Adipose tissue (tissue), 3 donors: ENCODE results near the gene KRT79. TPM values are rescaled to one million over a fixed set of nuclear protein-coding genes. Genes with fewer than 3 reads are reported as not detected.
"Not testable (repeated sequence)": the region's sequence is repeated elsewhere in the genome, so short reads cannot be mapped to it uniquely, and the experiment has no call there.

ENCODE experiments used
- H3K27ac ChIP-seq: one replicate; pipeline ENCODE4 v1.5.1; 2013; ENCODE audit warnings: low read depth, low read length
- WGBS, 3 donors: extraction: QIAGEN DNeasy Blood & Tissue Kit; methylation state at CpG; one replicate each; pipeline ENCODE4 v1.1.7; 2013; 5-methylcytosine and 5-hydroxymethylcytosine counted together
- polyA plus RNA-seq, 3 donors: library from polyadenylated mRNA; stranded (reverse); fragments of 200-250 nt; gene quantifications; one replicate each; pipeline ENCODE4 v1.2.3, GENCODE V29; 2013
- donor health status: healthy with polysubstance abuse.
- donor health status: Bipolar disorder and iron deficiency.
- donor health status: healthy.

The KRT79 gene
- polyA plus RNA-seq, 3 donors = 0.26 to 6.1 (median 1.0) TPM

DNA sequence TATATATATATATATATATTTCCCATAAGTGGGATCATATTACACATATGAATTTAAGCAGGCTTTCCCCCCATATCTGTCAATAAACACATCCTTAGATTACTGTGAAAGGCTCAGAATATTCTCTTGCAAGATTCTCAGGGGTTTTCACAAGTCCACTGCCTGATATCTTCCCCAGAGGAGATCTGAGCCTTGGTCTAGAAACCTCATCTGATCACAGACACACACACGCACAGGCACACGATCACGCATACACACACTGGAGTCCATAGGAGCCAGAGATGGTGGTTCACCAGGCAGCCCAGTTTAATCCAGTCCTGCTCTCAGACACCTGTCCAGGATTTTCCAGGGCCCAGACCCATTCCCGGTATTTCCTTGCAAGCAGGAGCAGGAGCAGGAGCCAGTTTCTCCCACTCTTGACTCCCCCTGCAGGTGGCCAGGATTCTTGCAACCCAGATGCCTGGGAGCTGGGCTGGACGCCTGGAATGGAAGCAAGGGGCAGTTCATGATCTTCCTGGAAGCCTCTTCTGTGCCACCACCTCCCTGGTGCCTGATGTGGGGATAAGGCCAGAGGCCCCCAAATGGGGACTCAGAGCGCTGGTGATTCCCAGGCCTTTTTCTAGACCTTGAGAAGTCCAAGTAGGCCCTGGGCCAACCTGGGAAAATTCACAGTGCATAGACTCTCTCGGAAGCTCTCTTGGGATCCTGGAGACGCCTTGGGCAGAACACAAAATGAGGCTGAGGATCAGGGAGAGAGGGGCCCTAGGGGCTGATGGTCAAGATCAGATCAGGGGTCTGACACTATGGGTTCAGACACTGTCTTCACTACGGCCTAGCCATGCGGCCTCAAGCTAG is 31.2 kb upstream of the KRT79 start:
- WGBS, 3 donors = 50 to 64% (median 57%) methylated on average over 10 of the region's 10 CpGs
- no peak overlapping the region for H3K27ac ChIP-seq

DNA sequence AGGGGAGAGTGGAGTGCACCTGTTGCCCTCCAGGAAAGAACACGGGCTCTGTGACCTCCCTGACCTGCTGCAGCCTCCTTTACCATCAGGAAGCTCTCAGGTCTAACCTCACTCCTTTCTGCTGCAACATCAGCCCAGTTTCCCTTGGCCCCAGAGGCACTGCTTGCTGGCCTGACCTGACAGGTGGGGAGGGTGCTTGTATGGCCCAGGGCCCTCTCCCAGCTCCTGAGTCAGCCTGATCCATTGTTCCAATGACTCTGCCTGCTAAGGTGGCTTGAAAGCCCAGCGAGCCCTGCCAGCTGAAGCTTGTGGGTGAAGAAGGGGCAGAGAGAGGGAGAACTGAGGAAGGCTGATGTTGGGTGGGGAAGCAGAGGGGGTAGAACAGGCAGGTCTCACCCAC is 27.9 kb upstream of the KRT79 start:
- H3K27ac ChIP-seq = no peak overlapping the region
- 66 to 79% (median 73%) methylated on average over 2 of the region's 2 CpGs for WGBS, 3 donors

DNA sequence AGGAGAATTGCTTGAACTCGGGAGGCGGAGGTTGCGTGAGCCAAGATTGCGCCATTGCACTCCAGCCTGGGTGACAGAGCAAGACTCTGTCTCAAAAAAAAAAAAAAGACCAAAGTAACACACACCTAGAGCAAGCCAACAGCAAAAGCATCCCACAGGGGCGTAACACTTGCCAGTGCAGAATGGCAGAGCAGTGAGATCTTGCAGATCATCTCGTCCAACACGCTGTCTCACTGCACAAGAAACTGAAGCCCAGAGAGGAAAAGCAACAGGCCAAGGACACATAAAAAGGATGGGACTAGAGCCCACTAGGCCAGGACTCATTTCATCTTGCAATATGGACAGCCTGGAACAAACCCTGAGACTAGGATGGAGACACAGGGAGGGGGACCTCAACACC is 27.4 kb upstream of the KRT79 start:
- H3K27ac ChIP-seq = no peak overlapping the region
- 83 to 92% (median 84%) methylated on average over 7 of the region's 7 CpGs for WGBS, 3 donors

DNA sequence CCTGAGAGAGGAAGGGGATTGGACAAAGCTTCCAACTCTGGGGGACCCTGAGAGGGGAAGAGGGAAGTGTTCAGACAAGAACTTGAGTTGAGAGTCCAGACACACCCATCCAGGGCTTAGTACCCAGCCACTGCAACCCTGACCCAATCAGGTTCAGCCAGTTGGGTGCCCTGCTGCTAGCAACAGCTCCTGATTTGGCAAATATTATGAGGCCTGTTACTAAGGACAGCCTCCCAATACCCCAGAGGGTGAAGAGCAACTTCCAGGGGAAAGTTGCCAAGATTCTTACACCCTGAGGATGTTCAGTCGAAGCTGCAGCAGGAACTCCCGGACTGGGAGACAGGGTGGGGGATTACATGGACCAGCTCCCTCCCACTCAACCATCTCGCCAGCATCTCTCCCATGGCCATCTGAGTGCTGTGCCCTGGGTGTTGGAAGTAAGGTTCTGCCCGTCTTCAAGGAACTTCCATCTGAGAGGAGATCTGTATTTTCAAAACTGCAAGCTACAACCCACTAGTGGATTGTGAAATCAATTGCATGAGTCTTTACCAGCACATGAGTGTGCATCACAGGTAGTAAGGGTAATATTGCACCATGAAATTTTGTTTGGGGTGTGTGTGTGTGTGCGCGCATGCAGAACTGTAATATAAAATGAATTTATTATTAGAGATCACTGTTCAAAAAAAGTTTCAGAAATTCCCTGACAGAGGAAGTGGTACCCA is 26.2 kb upstream of the KRT79 start:
- no peak overlapping the region for H3K27ac ChIP-seq
- WGBS, 3 donors = 61 to 76% (median 70%) methylated on average over 6 of the region's 6 CpGs

DNA sequence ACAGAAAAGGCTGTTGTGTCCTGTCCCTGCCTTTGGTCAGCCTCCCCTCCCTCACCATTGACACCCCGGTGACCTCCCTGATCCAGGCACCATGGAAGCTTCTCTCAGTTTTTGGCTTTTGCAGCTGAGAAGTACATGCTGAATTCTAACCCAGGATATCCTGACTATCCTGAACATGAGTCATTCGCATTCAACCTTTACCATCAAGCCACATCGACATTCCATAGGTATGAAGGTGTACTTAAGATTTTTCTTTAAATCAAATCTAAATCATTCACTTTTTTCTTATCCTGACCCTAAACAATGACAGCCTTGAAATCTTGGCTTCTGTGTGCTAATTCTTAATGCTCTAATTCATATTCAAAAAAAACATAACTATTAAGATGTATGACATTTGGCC is 23.4 kb upstream of the KRT79 start:
- no peak overlapping the region for H3K27ac ChIP-seq
- 86 to 93% (median 87%) methylated on average over 3 of the region's 3 CpGs for WGBS, 3 donors

DNA sequence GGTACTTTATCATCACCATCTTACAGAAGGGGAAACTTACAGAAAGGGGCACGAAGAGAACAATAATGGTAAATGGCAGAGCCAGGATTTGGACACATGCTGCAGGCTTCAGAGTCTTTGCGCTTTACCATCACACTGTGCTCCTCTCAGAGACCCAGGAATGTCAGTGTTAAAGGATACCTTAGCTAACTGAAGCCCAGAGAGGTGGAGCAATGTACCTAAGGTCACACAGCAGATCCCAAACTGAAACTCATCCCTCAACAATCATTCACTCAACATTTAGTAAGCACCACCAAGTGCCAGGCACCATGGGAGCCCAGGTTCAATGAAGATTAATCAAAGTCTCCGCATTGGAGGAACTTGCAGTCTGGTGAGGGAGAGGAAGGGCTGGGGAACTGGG is 22.7 kb upstream of the KRT79 start:
- 83 to 95% (median 86%) methylated on average over 3 of the region's 3 CpGs for WGBS, 3 donors
- H3K27ac ChIP-seq = no peak overlapping the region

DNA sequence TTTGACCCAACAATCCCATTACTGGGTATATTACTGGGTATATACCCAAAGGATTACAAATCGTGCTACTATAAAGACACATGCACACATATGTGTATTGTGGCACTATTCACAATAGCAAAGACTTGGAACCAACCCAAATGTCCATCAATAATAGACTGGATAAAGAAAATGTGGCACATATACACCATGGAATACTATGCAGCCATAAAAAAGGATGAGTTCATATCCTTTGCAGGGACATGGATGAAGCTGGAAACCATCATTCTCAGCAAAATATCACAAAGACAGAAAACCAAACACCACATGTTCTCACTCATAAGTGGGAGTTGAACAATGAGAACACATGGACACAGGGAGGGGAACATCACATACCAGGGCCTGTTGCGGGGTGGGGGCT is 22.0 kb upstream of the KRT79 start:
- H3K27ac ChIP-seq = not testable (repeated sequence)
- 92 to 94% (median 94%) methylated on average over 2 of the region's 2 CpGs for WGBS, 3 donors

DNA sequence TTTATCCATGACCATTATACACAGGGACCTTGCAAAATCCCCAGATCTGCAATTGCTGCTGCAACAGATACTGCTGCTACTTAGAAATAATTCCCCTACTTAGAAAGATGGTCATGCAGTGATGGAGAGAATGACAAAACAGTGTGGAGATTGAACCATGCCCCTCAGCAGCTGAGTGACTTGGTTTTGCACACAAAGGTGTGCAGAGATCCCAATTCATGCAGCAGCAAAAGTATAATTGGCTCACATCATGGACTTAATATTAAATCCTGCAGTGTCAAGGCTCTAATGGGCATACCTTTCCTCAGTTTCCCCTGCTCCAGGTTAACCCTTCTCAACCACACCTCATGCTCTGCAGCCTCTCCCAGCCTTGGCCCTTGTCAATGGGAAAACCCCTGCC is 17.7 kb upstream of the KRT79 start:
- H3K27ac ChIP-seq = no peak overlapping the region

DNA sequence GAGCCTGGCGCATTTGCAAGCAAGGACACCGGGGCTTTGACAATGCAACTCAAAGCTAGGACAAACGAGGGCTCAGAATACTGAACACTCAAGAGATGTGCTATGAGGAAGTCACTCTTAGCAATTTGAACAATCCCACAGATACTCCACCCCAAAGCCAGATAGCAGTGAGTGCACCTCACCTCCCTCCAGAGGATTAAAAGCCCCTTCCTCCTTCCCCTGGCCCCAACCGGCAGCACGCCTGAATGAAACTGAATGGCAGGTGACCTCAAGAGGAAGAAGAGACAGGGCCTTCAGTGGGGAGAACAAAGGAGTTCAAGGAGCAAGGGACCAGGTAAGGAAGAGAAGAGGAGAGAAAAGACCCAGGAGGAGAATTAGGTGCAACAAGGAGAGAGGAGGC is 16.6 kb upstream of the KRT79 start:
- H3K27ac ChIP-seq = no peak overlapping the region
- WGBS, 3 donors = 69 to 85% (median 73%) methylated on average over 5 of the region's 5 CpGs

DNA sequence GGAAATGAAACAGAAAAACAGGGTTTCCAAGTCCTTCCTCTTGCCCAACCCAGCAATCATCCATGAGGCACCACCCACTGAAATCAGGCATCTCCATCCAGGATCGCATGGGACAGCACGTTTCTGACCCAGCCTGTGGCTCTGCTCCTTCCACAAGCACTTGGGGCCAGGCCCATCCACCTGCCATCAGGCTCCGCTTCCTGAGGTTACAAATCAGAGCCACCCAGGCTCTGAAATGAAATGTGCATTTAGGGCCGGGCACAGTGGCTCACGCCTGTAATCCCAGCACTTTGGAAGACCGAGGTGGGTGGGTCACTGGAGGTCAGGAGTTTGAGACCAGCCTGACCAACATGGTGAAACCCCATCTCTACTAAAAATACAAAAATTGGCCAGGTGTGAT is 15.4 kb upstream of the KRT79 start:
- 85 to 87% (median 87%) methylated on average over 6 of the region's 6 CpGs for WGBS, 3 donors
- no peak overlapping the region for H3K27ac ChIP-seq

DNA sequence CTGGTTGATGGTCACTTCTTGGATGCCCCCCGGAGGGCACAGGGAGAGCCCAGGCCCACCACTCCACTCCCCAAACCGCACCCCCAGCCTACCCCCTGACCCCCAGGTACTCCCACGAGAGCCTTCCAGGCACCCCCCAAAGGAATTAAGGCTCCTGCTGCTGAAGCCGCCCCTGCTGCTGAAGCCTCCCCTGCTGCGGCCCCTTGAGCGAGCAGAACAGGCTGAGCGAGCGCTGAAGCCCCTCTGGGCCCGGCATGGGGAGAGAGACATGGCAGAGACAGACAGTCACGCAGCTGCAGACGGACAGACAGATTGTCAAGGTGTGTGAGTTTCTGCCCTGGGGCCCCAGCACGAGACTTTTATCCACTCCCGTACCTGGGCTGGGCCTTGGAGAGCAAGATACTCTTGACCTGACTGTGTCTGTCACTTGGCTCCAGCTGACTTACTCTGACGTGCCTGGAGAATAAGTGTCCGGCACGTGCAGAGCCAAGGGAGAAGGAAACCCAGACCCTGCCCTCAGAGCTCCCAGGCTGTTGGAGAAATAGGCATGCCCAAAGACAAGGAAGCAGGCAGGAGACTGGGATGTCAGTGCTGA is 14.6 kb upstream of the KRT79 start, which contains the start of gene KRT78:
Gene KRT78 (minus strand): TSS at position 334 of the 595 bp plus-strand sequence. CDS start 64 bp downstream, at position 270.
- no peak within 1 kb of the TSS for H3K27ac ChIP-seq
- 75 to 88% (median 83%) methylated on average over 15 to 16 of the region's 16 CpGs for WGBS, 3 donors

DNA sequence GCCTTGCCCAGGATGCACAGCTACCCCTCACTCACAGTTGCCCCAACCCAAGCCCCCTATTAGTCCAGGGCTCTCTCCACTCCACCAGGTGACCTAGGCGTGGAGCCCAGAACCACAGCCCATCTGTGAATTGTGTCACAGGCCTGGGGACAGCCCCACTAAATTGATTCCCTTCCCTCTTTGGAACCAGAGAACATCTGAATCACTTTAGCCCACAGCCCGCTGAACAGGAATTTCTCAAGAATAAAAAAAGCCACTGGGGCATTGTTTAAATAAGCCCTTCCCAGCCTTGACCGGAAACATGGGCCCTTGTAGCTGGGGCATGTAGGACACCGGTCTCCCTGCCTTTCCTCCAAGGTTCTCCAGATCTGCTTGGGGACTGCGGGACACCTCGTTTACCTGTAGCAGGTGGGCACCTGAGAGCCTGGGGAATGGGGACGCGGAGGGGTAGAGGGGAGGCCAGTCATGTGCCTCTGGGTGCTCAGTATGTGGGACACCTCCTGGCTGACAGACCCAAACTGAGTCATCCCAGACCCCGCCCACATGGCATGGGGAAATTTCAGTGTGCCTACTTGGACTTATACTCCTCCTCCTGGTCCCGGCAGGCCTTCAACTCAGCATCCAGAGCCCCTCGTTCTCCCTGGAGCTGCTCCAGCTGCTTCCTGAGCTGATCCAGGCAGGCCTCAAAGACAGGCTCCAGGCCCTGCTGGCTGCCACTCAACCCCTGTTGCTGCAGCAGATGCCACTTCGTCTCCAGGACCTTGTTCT is 13.4 kb upstream of the KRT79 start:
- H3K27ac ChIP-seq = no peak overlapping the region
- 77 to 87% (median 81%) methylated on average over 12 of the region's 12 CpGs for WGBS, 3 donors

DNA sequence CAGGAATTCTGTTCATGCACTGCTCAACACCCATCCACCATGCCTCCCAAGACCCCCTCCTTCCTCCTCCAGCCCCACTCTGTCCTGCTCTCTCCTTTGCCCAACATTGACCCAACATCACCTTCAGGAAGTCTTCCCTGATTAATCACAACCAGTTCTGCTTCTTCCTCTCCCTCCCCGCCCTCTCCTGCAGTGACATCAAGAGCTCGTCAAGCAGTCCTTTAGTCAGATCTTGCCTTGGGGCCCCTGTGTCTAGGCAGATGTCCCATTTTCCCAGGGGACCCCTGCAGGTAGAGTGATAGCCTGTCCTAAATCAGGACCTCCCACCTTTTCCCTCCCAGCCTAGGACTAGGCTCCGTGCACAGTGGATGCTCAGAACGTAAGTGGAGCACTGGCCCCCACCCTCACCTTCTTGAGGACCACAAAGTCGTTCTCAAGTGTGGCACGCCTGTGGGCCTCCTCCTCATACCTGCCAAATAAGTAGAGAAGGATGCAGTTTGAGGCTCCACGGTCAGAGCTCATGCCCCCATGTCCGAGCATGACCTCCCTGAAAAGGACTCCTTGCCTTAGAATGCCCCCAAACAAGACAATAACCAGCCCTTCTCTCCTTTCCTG is 12.4 kb upstream of the KRT79 start:
- 78 to 82% (median 82%) methylated on average over 8 of the region's 8 CpGs for WGBS, 3 donors
- H3K27ac ChIP-seq = no peak overlapping the region

DNA sequence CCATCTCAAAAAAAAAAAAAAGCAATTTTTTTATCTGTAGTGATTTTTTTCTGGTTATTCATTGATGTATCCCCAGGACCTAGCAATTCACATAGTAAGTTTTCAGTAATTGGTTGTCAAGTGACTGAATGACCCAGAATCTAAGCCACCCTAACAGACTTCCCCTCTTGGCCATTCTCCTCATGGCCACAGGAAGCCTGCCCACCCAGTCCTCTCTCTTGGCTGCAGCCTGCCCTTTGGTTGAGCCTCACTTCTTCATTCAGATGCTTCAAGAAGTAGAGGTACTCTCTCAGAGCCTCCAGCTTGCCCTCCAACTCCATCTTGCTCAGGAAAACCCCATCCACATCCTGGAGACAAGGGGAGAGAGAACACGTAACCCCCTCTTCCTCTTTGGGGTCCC is 11.8 kb upstream of the KRT79 start:
- WGBS, 3 donors = 50 to 100% (median 77%) methylated on average over 1 of the region's 1 CpG
- H3K27ac ChIP-seq = no peak overlapping the region

DNA sequence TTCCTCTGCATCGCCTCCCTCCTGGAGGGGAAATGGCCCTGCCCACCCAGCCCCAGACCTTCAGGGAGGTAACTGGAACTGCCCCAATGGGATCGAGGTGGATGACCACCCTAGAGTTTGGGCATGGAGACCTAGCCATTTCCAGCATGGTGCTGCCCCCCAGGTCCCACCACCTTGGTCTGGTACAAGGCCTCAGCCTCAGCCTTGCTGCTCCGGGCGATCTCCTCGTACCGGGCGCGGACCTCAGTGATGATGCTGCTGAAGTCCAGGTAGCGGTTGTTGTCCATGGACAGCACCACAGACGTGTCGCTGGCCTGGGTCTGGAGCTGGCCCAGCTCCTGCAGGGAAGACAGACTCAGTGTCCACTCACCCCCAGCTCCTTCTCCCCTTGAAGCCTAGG is 10.3 kb upstream of the KRT79 start:
- no peak overlapping the region for H3K27ac ChIP-seq
- 89 to 96% (median 93%) methylated on average over 11 of the region's 11 CpGs for WGBS, 3 donors

DNA sequence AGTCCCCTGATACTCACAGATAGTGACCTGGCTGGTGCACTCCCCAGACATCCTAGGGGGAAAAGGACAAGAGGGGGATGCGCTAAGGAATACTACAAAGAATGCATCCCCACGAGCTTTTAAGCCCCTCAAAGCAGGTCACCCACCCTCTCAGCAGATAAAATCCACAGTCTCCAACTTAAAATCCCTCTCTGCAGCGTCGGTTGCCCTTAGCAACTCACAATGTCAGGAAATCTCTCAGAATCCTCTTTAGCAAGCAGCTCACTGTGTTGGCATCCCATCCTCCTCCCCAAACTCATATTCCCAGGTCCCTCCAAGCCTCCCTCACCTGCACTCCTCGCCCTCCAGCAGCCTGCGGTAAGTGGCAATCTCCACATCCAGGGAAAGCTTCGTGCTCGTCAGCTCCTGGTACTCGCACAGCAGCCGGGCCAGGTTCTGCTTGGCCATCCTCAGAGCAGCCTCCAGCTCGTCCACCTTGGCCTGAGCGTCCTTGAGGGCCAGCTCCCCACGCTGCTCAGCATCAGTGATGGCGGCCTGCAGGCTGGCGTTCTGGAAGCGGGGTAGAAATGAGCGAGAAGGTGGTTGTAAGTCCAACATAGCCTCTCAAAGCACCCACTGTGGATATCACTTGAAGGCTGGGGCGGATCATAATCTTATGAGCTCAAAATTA is 5.5 kb upstream of the KRT79 start:
- WGBS, 3 donors = 73 to 84% (median 80%) methylated on average over 18 of the region's 18 CpGs
- H3K27ac ChIP-seq = no peak overlapping the region

DNA sequence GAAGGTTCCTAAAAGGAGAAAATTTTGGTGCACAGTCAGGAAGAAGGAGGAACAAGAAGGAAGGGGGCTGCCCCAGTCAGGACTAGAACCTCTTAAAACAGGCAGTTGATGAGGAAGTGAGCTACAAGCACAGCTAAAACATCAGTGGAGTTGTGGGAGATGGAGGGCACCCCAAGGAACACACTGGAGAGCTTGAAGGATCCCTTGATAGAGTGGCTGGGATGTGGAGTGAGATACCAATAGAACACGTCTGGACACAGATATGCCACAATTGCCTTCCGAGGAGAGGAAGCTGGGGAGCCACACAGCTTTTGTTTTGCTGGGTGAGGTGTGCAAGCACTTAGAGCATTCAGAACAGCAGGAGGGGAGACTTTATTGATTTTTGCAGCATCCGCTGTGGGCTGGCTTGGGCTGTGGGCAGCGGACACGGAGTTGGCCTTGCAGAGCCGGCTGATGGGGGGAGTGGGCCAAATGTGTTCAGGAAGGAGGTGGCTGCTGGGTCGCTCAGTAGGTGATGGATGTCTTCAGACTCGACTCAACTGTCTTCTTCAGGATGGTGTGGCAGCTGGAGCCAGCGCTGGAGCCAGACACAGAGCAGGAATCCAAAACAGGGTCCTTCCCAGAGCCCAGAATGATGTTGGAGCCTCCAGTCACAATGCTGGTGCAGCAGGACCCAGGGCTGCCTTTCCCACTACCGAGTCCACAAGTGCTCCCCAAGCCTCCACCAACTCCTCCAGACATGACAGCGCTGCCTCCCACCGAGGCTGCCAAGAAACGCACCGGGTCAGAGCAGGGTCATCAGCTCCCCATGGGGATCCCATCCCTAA is 4.7 kb upstream of the KRT79 start:
- 43 to 57% (median 54%) methylated on average over 14 of the region's 14 CpGs for WGBS, 3 donors
- no peak overlapping the region for H3K27ac ChIP-seq
